D721Med (cell line): ENCODE data around the gene POLR1A.

Experiments
- DNase-seq: peaks from one replicate; pipeline ENCODE4 v3.0.0; 2011; ENCODE audit warnings: low spot score; ENCODE audit not compliant: insufficient read length
- FAIRE-seq: peaks from 2 replicates; lab custom pipeline; 2011; peaks lifted over from hg19 to GRCh38; lab: Jason Lieb, UNC
- TF ChIP-seq, protein P1 (sequence below): IDR thresholded peaks from 2 replicates; pipeline ENCODE4 v1.5.1; 2012; ENCODE audit warnings: mild to moderate bottlenecking, control low read depth; ENCODE audit not compliant: insufficient read depth; ENCODE audit errors: missing control alignments

The POLR1A gene

DNA sequence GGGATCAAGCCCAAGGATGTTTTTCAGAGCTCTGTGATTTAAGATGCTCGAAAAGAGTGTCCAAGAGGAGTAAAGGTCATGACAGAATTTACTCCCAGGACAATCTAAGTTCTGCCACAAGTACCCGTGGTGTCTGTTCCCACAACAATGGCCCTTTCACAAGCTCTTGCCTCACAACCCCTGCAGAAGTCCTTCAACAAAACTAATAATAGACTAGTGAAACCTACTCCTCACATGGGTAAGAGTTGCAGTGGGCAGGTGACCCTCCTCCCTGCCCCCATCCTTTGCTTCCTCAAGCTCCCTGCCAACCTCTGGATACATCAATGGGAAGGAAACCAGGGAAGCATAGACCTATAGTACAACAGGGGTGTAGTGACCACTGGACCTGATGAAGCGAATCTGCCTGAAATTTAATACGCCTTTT lies 35.3 kb upstream of the POLR1A start:
- DNase-seq (no peak), FAIRE-seq (no peak)
- TF ChIP-seq, protein P1, sequence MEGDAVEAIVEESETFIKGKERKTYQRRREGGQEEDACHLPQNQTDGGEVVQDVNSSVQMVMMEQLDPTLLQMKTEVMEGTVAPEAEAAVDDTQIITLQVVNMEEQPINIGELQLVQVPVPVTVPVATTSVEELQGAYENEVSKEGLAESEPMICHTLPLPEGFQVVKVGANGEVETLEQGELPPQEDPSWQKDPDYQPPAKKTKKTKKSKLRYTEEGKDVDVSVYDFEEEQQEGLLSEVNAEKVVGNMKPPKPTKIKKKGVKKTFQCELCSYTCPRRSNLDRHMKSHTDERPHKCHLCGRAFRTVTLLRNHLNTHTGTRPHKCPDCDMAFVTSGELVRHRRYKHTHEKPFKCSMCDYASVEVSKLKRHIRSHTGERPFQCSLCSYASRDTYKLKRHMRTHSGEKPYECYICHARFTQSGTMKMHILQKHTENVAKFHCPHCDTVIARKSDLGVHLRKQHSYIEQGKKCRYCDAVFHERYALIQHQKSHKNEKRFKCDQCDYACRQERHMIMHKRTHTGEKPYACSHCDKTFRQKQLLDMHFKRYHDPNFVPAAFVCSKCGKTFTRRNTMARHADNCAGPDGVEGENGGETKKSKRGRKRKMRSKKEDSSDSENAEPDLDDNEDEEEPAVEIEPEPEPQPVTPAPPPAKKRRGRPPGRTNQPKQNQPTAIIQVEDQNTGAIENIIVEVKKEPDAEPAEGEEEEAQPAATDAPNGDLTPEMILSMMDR: no peak

DNA sequence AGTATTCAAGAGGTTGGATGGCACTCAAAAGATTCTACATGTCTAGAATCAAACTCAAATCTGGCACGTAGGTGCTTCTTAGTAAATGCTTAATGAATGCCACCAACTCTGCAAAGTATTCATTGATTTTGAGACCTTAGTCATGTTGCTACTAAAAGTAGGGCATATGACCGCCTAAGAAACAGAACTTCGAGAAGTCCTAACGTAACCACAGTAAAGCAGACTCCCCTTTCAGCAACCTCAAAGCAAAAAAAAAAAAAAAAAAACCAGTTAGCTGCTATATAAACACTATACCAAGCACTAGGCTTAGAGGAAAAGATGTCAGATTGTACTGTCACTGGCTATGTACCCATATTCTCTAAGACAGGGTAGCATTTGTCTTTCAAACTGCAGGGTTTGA lies 34.3 kb upstream of the POLR1A start:
- no peak for DNase-seq
- TF ChIP-seq, protein P1: no peak
- FAIRE-seq: no peak

DNA sequence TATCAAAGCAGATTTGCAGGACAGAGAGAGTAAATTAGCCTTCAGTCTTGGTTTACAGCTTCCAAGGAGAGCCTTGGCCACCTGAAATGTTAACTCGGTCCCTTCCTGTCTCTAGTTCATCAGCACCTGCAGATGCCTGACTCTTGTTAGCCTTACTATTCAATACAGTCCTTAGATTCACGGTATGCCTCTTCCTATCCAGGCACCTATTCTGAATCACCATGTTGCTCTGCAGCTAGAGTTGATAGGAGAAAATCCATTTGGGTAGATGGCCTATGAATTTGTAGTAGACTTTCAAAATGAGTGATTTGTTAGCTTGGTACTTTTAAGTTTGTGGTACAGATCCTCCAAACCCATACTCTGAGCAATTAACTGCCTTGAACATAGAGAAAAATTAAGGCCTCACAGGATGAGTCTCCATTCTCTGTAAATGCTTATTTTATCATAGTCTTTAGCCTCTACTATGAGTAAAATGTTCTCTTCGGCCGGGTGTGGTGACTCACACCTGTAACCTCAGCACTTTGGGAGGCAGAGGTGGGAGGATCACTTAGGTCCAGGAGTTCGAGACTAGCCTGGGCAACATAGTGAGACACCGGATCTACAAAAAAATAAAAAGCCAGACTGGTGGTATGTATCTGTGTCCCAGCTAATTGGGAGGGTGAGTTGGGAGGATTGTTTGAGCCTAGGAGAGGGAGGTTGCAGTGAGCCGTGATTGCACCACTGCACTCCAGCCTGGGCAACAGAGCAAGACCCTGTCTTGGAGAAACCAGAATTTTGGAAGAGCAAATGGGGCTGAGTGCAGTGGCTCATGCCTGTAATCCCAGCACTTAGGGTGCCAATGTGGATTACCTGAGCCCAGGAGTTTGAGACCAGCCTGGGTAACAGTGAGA lies 33.3 kb upstream of the POLR1A start:
- TF ChIP-seq, protein P1: no peak
- DNase-seq: no peak
- no peak for FAIRE-seq

DNA sequence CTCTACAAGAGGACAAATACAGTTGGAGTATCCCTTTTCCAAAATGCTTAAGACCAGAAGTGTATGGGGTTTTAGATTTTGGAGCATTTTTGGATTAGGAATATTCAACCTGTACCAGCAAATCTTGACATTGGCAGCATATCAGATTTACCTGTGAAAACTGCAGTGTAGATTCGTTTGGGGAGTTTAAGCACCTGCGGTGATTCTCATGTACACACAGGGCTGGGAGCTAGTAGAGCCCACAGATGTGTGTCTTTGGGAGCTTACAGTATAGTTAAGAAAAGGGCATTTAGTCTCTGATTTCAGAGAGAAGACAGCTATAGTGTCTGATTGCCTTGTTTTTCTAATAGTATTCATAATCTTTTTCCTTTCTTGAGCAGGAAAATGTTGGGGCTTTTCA lies 30.5 kb upstream of the POLR1A start:
- TF ChIP-seq, protein P1: no peak
- FAIRE-seq: no peak
- no peak for DNase-seq

DNA sequence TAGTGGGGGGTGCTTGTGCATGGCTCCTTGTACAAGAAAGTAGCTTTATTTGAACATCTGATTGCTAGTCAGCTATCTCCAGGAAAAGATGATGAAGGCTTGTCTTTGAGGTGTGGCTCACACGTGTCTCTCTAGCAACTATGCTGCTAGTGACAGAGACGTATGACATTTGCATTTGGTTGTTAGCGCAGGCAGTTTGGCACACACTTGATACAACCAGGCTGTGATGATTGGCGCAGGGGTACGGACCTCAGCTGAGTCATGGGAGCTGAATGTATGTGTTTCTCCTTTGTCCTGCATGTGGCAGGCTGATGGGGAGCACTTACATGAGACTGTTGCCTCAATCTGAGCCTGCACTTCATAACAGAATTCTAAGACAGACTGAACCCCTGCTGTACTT lies 30.0 kb upstream of the POLR1A start:
- no peak for FAIRE-seq
- DNase-seq: no peak
- TF ChIP-seq, protein P1: no peak

DNA sequence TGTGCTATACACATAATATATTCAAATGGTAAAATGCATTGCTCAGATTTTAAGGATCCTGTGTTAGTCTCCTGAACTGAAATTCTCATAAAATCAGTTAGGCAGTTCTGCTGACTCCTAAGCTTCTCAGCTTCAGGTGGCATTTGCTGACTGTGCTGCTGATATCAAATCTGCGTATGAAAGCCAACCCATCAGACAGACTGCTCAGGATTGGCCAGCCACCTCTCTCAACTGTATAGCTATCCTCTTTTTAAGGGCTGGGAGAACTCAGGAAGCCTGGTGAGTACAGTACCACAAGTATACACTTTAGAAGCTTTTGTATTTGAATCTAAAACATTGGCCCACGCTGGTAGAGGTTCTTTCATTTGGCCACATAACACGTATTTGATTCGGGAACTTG lies 29.0 kb upstream of the POLR1A start:
- TF ChIP-seq, protein P1: no peak
- FAIRE-seq: no peak
- DNase-seq: no peak

DNA sequence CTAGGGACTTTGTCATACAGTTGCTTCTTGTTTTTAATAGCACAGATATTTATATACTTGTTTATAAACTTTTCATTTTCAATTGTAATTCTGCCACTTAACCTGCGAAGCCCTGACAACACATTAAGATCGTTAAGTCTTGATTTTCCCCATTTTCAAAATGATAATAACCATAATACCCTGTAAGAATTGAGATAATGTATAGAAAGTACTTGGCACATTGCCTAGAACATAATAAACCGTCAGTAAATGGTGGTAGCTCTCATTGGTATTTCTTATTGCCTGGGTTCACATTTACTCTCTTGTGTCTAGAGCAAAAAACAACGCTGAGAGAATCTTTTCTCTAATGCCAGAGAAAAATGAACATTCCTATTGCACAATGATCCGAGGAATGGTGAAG lies 19.0 kb upstream of the POLR1A start:
- DNase-seq (no peak), FAIRE-seq (no peak)
- TF ChIP-seq, protein P1: no peak
